Dermis blood vessel endothelial cell (primary cell): Measurements from ENCODE around the gene RNF224. TPM values are rescaled to one million over a fixed set of nuclear protein-coding genes. Genes with fewer than 3 reads are reported as not detected.

ENCODE experiments used
- DNase-seq: peaks from one replicate; pipeline ENCODE4 v3.0.0; 2010
- total RNA-seq: library from RNA; depleted of rRNA; stranded (reverse); fragments of >200 nt; gene quantifications from 2 replicates; pipeline ENCODE4 v1.2.3, GENCODE V29; 2014

Gene RNF224
- total RNA-seq, 1 donor from 2014 or later, result not detected

DNA sequence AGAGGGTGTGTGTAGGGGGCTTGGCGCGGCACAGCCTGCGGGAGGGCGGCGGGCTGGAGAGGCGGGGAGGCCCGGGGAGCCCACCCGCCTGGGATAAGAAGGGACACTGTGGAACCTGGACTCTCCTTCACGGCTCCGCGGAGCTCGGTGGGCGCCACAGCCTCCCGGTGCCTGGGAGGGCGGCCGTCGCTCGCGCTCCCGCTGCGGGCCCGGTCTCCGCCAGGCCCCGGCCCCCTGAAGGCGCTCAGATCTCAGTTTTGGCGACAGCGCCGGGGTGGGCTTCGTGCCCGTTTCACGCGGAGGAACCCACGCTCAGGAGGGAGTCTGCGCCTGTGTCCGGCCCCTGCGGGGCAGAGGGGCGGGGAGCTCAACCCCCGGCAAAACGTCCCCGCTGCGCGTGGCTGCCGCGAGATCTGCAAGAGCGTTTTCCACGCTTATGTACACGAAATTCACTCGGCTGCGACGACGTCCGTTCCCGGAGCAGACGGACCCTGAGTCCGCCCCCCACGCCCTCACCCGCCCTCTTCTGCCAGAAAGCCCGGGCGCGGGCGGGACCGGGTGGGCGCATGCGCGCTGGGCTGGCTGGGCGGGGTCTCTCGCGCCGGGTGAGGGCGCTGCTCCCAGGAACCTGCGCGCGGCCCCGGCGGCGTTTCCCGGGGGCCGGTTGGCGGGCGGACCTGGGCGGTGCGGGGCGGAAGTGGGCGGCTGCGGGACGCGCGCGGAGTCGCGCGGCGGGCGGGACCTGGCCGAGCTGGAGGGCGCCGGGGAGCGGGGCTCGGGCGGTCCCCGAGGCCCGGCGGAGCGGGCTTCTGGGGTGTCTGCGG is 27.5 kb downstream of the RNF224 start, which contains the start of gene NELFB:
NELFB (plus strand) TSS at position 704 of the 824 bp plus-strand sequence.
- peak; percentile 86 for DNase-seq

- DNase-seq, result peak; percentile 41
Observed at GRCh38 chr9:137255448-137256114, 28.3 kb downstream of the RNF224 start.

DNA sequence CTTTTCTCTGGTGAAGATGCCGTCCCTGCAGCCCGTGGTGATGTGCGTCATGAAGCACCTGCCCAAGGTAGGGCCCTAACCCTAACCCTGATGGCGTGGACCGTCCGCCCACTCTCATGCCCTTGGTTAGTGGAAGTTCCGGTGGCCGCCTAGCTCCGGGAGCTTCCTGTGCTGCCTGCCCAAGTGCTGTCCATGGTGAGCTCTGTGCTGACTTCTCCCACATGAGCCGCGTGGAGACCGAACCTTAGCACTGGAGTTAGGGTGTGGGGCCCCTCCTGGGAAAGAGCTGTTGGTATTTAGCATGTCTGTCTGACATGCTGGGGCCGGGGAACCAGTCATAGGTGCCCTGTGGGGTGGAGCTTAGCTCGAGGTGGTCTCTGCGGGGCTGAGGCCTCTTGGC is 29.1 kb downstream of the RNF224 start:
- no peak for DNase-seq

- DNase-seq, result no peak
Observed at GRCh38 chr9:137256856-137257255, 29.6 kb downstream of the RNF224 start.

GRCh38 chr9:137262173-137262908 is 35.0 kb downstream of the RNF224 start:
- peak; percentile 53 for DNase-seq

- DNase-seq, result no peak
Observed at GRCh38 chr9:137262909-137263285, 35.6 kb downstream of the RNF224 start.

GRCh38 chr9:137263506-137263905 is 36.2 kb downstream of the RNF224 start:
- no peak for DNase-seq

DNA sequence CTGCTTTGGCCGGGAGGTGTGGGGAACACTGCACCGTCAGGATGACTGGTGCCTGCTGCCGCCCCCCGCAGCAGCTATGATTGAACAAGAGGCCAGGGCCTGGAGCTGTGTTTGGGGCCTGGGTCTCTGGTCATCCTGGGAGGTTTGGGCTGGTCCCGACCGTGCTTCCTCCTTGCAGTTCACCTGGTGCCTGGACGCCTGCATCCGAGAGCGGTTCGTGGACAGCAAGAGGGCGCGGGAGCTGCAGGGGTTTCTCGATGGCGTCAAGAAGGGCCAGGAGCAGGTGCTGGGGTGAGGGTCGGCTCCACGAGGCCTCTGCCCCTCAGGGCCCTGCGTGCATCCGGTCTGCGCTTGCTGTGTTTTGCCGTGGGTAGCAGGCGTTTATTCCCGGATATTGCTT is 36.8 kb downstream of the RNF224 start:
- no peak for DNase-seq

DNA sequence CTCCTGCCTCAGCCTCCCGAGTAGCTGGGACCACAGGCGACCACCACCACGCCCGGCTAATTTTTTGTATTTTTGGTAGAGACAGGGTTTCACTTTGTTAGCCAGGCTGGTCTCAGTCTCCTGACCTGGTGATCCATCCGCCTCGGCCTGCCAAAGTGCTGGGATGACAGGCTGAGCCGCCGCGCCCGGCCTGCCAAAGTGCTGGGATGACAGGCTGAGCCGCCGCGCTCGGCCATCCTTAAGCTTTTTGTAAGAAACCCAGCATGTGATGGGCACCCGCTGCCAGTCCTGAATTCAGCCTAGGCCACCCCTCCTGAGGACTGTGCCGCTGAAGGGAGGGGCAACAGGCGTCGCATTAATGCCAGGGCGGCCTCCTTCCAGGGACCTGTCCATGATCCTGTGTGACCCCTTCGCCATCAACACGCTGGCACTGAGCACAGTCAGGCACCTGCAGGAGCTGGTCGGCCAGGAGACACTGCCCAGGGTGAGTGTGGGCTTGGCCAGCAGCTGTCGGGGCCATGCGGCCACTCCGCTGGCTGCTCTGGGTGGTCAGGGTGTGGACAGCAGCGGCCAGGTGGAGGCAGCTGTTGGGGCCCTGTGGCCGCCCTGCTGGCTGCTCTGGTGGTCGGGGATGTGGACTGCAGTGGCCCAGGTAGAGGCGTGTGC is 38.3 kb downstream of the RNF224 start:
- DNase-seq, result no peak

DNA sequence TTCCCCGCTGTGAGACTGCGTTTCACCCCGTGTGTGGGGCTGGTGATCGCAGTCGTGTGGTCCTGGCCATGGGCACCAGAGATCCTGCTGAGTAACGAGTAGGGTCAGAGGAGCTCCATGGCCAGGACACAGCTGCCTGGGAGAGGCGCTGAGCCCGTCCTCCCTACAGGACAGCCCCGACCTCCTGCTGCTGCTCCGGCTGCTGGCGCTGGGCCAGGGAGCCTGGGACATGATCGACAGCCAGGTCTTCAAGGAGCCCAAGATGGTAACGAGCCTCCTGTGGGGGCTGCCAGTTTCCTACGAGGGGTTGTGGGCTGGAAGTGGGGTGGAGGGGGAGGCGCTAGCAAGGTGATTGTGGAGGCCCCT is 38.8 kb downstream of the RNF224 start:
- no peak for DNase-seq

DNA sequence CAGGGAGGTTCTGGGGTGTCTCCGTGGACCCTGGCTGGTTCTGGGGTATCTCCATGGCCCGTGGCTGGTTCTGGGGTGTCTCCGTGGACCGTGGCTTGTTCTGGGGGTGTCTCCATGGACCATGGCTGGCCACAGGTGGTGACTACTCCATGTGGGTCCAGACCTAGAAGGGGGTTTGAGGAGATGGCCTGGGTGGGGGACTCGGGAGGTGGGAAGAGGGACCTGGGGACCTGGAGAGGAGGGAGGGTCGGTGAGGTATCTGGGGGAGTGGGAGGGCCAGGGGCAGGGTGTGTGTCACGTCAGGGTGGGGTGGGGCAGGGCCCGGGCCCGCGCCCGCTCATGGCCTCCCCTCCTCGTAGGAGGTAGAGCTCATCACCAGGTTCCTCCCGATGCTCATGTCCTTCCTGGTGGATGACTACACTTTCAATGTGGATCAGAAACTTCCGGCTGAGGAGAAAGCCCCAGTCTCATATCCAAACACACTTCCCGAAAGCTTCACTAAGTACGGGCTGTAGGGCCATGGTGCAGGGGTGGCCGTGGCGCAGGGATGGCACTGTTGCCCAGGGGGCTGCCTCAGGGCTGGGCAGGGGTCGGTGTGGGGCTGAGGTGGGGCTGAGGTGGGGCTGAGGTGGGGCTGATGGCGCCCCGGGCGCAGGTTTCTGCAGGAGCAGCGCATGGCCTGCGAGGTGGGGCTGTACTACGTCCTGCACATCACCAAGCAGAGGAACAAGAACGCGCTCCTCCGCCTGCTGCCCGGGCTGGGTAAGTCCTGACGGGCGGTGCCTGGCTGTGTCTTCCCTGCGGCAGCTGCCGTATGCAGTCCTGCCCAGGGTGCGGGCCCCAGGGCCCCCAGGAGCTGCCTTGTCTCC is 39.5 kb downstream of the RNF224 start:
- DNase-seq, result no peak

- DNase-seq, result peak; percentile 36
Observed at GRCh38 chr9:137267933-137268355, 40.6 kb downstream of the RNF224 start.

GRCh38 chr9:137268538-137269201 is 41.4 kb downstream of the RNF224 start:
- peak; percentile 72 for DNase-seq

DNA sequence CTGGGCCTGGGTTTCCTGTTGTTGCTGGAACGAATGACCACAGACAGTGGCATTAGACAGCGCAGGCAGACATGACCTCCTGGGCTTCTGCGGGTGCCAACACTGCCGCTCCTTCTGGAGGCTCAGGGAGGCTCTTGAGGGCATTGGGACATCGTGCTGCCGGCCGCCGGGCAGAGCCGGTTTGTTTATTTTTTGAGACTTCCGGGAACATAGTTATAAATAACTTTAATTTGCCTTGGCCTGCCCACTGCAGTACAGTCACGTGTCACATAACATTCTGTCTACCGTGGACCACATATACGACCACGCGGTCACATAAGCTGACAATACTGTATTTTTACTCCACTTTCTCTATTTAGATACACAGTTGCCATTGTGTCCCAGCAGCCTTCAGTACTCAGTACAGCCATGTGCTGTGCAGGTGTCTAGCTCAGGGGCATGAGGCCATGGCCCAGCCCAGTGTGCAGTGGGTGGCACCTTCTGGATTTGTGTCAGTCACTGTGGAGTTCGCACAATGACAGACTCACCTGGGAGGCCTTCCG is 42.0 kb downstream of the RNF224 start:
- DNase-seq, result peak; percentile 63

DNA sequence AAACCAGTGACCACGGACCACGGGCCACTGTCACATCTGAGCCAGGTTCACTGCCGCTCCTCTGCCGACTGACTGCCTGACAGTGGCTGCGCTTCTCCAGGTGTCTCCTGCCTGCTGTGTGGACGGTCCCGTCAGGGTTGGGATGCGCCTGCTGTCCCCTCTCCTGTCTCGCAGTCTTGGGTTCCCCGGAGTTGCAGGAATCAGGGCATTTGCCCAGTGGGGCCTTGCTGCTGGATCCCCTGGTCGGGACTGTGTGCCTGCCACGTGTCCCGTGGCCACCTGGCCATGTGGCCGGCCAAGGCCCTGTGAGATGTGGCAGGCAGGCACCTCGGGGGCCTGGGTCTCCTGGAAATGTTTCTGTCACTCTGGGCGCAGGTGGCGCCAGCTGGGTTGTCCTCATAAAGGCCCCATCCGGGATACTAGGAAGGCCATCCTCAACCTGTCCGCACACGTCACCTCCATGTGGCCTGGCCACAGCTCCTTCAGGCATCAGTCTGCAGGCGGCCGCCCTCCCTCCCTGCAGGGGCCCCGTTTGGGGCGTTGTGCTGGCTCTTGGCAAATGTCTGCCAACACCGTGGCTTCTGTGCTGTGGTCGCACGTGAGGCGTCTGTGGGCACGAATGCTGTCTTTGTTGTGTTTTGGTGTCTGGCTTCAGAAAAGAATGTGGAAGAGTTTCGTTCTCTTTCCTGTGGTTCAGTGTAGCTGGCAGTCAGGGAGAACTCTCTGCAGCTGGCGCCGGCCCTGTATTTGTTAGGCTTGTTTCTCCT is 43.8 kb downstream of the RNF224 start:
- DNase-seq, result no peak

- no peak for DNase-seq
Observed at GRCh38 chr9:137271696-137272076, 44.4 kb downstream of the RNF224 start.

GRCh38 chr9:137272241-137273094 is 45.2 kb downstream of the RNF224 start:
- DNase-seq, result no peak

DNA sequence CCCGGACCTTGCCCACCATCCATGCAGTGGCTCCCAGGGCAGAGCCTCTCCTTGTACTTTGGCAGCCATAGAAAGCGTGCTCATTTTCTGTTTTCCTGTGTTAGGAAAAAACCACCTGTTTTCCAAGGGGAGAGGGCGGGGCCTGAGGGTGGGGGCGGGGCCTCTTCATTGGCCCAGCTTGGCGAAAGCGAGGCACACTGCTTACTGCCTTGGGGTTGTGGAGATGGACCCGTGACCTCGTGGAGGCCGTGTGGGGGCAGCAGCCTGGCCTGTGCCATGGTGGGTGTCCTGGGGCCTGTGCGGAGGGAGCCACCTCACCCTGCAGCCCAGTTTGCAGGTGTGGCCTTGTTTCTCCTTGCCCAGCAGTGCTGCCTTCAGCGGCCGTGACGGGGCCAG is 45.8 kb downstream of the RNF224 start:
- DNase-seq, result no peak
